Smooth muscle cell (in vitro differentiated cells): ENCODE measurements around the gene IQCE. TPM values are rescaled to one million over a fixed set of nuclear protein-coding genes. Genes with fewer than 3 reads are reported as not detected.

ENCODE experiments used
- DNase-seq: peaks from one replicate; lab custom pipeline; 2025; ENCODE audit not compliant: unreplicated experiment; lab: John Stamatoyannopoulos, UW
- H2AFZ ChIP-seq: fragments of 200-600 bp; sonication (generic); 2 replicates; pipeline ENCODE4 v1.6.0; 2016; ENCODE audit warnings: antibody characterized with exemption, low read depth, mild to moderate bottlenecking
- H3F3A ChIP-seq: fragments of 200-600 bp; sonication (generic); 2 replicates; pipeline ENCODE4 v1.6.0; 2017; ENCODE audit warnings: antibody characterized with exemption, low read depth
- H3K27ac ChIP-seq: fragments of 200-600 bp; sonication (generic); 2 replicates; pipeline ENCODE4 v1.5.1; 2016; ENCODE audit warnings: low read depth, mild to moderate bottlenecking
- H3K27me3 ChIP-seq: fragments of 200-600 bp; sonication (generic); 2 replicates; pipeline ENCODE4 v1.6.1; 2016; ENCODE audit warnings: low read depth, mild to moderate bottlenecking
- H3K36me3 ChIP-seq: fragments of 200-600 bp; sonication (generic); 2 replicates; pipeline ENCODE4 v1.5.1; 2016; ENCODE audit warnings: low read depth
- H3K4me1 ChIP-seq: fragments of 200-600 bp; sonication (generic); 2 replicates; pipeline ENCODE4 v1.5.1; 2016; ENCODE audit warnings: low read depth
- H3K4me2 ChIP-seq: fragments of 200-600 bp; sonication (generic); 2 replicates; pipeline ENCODE4 v1.6.0; 2016; ENCODE audit warnings: mild to moderate bottlenecking
- H3K4me3 ChIP-seq: fragments of 200-600 bp; sonication (generic); 2 replicates; pipeline ENCODE4 v1.5.1; 2016; ENCODE audit warnings: mild to moderate bottlenecking
- H3K79me2 ChIP-seq: fragments of 200-600 bp; sonication (generic); 2 replicates; pipeline ENCODE4 v1.6.0; 2016; ENCODE audit warnings: low read depth, mild to moderate bottlenecking
- H3K9ac ChIP-seq: fragments of 200-600 bp; sonication (generic); 2 replicates; pipeline ENCODE4 v1.6.0; 2016; ENCODE audit warnings: low read depth
- H3K9me3 ChIP-seq: fragments of 200-600 bp; sonication (generic); replicated peaks from 2 replicates; pipeline ENCODE4 v1.5.1; 2016; ENCODE audit warnings: low read depth
- H4K20me1 ChIP-seq: fragments of 200-600 bp; sonication (generic); 2 replicates; pipeline ENCODE4 v1.6.0; 2016; ENCODE audit warnings: low read depth
- WGBS: methylation state at CpG from one replicate; pipeline ENCODE4 v1.1.7; 2016; ENCODE audit warnings: low lambda C conversion rate; 5-methylcytosine and 5-hydroxymethylcytosine counted together
- polyA plus RNA-seq: library from polyadenylated mRNA; unstranded; fragments of >200 nt; fragmentation: Nextera tagmentation; extraction: Ambion mirVana; gene quantifications from 2 replicates; pipeline ENCODE4 v1.2.1, GENCODE V29; 2016
- total RNA-seq: library from RNA; depleted of rRNA; stranded (reverse); fragments of >200 nt; gene quantifications from 2 replicates; pipeline ENCODE4 v1.2.3, GENCODE V29; 2014
- TF ChIP-seq, protein P1 (sequence below): fragments of 200-600 bp; sonication (generic); IDR thresholded peaks from 2 replicates; pipeline ENCODE4 v1.5.1; 2017; ENCODE audit warnings: borderline replicate concordance, mild to moderate bottlenecking, antibody characterized with exemption; ENCODE audit not compliant: insufficient read depth, poor library complexity, severe bottlenecking

The IQCE gene
- total and polyA plus RNA-seq, 2 experiments from 2014 or later: 5.8 to 12.7 TPM

DNA sequence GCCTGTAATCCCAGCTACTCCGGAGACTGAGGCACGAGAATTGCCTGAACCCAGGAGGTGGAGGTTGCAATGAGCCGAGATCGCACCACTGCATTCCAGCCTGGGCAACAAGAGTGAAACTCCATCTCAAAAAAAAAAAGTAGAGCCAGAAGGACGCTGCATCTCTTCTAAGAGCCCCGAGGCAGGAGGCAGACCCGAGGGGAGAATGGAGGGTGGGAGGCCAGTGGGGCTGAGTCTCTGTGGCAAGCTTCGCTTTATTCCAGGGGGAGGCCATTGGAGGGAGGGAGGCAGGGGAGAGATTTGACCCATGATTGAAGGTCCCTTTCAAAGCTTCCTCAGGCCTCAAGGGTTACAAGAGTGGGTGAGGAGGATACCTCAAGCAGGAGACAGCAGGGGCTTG is 91.7 kb downstream of the IQCE start:
- no peak overlapping the region for H3K4me3 ChIP-seq
- peaks cover 69% of the 10 kb centered on the region for H4K20me1 ChIP-seq
- no peak overlapping the region for H3K27ac ChIP-seq
- H3K36me3 ChIP-seq: peaks cover 5% of the 10 kb centered on the region
- H3K9ac ChIP-seq: no peak overlapping the region
- no peaks in the 10 kb centered on the region for H3F3A ChIP-seq
- no peaks in the 10 kb centered on the region for H3K9me3 ChIP-seq
- WGBS: 59% methylated on average over 8 of the region's 8 CpGs
- TF ChIP-seq, protein P1, sequence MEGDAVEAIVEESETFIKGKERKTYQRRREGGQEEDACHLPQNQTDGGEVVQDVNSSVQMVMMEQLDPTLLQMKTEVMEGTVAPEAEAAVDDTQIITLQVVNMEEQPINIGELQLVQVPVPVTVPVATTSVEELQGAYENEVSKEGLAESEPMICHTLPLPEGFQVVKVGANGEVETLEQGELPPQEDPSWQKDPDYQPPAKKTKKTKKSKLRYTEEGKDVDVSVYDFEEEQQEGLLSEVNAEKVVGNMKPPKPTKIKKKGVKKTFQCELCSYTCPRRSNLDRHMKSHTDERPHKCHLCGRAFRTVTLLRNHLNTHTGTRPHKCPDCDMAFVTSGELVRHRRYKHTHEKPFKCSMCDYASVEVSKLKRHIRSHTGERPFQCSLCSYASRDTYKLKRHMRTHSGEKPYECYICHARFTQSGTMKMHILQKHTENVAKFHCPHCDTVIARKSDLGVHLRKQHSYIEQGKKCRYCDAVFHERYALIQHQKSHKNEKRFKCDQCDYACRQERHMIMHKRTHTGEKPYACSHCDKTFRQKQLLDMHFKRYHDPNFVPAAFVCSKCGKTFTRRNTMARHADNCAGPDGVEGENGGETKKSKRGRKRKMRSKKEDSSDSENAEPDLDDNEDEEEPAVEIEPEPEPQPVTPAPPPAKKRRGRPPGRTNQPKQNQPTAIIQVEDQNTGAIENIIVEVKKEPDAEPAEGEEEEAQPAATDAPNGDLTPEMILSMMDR: no peak
- H2AFZ ChIP-seq: no peak overlapping the region
- no peak overlapping the region for H3K4me2 ChIP-seq
- H3K27me3 ChIP-seq: no peaks in the 10 kb centered on the region
- H3K4me1 ChIP-seq: no peaks in the 10 kb centered on the region
- DNase-seq: no peak
- H3K79me2 ChIP-seq: peaks cover 15% of the 10 kb centered on the region

DNA sequence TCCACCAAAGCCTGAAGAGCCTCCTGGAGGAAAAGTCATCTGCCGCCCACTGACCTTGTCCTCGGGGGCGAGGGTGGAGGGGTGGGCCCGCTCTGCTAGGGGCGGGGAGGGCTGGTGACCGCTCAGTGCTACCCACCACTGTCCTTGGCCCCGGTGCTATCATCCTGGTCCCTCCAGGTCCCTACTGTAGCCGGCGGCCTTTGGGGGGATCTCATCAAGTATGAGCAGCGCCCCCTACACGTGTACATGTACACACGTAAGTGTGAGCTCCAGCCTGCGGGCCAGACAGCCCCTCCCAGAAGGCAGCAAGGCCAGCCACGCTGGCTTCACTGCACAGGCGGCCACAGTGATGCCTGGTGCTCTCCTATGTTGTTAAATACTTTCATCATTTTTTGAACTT is 92.6 kb downstream of the IQCE start:
- Histone ChIP-seq H3K9me3 (no peaks in the 10 kb centered on the region), H3K36me3 (peaks cover 5% of the 10 kb centered on the region), H3K79me2 (peaks cover 8% of the 10 kb centered on the region), H3K27me3 (no peaks in the 10 kb centered on the region), H2AFZ (no peak overlapping the region), H3F3A (no peaks in the 10 kb centered on the region), H3K9ac (no peak overlapping the region), H3K4me3 (no peak overlapping the region), H3K27ac (no peak overlapping the region), H4K20me1 (peaks cover 60% of the 10 kb centered on the region), H3K4me1 (no peaks in the 10 kb centered on the region), H3K4me2 (no peak overlapping the region)
- TF ChIP-seq, protein P1: no peak
- WGBS: 91% methylated on average over 12 of the region's 15 CpGs
- DNase-seq: no peak

DNA sequence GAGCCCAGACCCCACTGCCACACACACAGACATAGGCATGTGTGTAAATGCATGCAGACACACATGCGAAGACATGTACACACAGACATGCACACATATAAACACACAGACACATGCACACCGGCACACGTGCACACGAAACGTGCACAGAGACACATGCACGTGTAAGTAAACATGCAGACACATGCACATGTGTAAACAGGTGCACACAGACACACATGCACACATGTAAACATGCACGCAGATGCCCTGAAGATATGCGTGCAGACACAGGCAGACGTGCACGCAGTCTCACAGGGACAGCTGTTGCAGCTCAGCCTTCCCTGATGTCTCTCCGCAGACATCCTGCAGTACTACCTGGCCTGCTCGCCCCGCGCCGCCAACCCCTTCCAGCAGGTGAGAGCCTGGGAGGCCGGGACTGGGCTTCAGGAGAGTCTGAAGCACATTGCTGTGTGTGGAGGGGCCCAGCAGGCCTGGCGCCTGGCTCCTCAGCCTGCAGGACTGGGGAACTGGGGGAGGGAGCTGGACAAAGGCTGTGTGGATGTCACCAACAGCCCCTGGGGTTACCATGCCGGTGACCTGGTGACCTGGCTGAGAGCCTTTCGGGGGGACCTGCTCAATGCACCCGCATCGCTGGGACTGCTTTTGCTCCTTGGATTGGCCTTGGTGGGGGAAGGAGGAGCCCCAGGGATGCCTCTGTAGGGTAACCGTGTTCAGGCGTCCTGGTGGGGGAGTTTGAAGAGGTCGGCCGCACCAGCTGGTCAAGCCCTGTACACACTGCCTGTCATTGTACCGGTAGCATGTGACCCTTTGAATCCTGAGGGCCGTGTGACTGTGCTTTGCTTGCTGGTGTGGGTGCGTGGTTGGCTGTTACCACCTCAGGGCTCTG is 93.3 kb downstream of the IQCE start:
- Histone ChIP-seq H3K27ac (no peak overlapping the region), H3K79me2 (peaks cover under 1% of the 10 kb centered on the region), H3K27me3 (no peaks in the 10 kb centered on the region), H2AFZ (no peak overlapping the region), H4K20me1 (peaks cover 59% of the 10 kb centered on the region), H3K9me3 (no peaks in the 10 kb centered on the region), H3K4me3 (no peak overlapping the region), H3K4me2 (no peak overlapping the region), H3F3A (no peaks in the 10 kb centered on the region), H3K9ac (no peak overlapping the region), H3K4me1 (no peaks in the 10 kb centered on the region), H3K36me3 (peaks cover 5% of the 10 kb centered on the region)
- 96% methylated on average over 28 of the region's 28 CpGs for WGBS
- no peak for DNase-seq
- TF ChIP-seq, protein P1: no peak

DNA sequence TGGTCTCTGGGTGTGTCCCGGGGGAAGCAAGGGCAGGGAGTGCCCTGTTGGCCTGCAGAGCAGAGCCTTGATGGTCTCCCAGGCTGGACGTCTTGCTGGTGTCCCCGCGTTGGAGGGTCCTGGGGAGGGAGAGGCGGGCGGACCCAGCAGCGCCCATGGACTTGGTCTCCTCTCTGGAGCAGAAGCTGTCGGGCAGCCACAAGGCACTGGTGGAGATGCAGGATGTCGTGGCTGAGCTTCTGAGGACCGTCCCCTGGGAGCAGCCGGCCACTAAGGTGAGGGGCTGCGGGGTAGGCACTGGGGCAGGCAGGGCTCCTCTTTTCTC is 93.9 kb downstream of the IQCE start:
- no peaks in the 10 kb centered on the region for H3F3A ChIP-seq
- H3K36me3 ChIP-seq: peaks cover 5% of the 10 kb centered on the region
- H3K27me3 ChIP-seq: no peaks in the 10 kb centered on the region
- H3K9ac ChIP-seq: no peak overlapping the region
- H3K9me3 ChIP-seq: no peaks in the 10 kb centered on the region
- no peaks in the 10 kb centered on the region for H3K4me1 ChIP-seq
- WGBS: 94% methylated on average over 12 of the region's 12 CpGs
- H3K27ac ChIP-seq: no peak overlapping the region
- no peak for DNase-seq
- no peak overlapping the region for H3K4me2 ChIP-seq
- H3K4me3 ChIP-seq: no peak overlapping the region
- no peak overlapping the region for H2AFZ ChIP-seq
- TF ChIP-seq, protein P1: no peak
- H3K79me2 ChIP-seq: no peaks in the 10 kb centered on the region
- peaks cover 59% of the 10 kb centered on the region for H4K20me1 ChIP-seq
